ENCODE measurements around the gene TTC24.
"Not testable (repeated sequence)": the region's sequence is repeated elsewhere in the genome, so short reads cannot be mapped to it uniquely, and the experiment has no call there.

Gene TTC24

DNA sequence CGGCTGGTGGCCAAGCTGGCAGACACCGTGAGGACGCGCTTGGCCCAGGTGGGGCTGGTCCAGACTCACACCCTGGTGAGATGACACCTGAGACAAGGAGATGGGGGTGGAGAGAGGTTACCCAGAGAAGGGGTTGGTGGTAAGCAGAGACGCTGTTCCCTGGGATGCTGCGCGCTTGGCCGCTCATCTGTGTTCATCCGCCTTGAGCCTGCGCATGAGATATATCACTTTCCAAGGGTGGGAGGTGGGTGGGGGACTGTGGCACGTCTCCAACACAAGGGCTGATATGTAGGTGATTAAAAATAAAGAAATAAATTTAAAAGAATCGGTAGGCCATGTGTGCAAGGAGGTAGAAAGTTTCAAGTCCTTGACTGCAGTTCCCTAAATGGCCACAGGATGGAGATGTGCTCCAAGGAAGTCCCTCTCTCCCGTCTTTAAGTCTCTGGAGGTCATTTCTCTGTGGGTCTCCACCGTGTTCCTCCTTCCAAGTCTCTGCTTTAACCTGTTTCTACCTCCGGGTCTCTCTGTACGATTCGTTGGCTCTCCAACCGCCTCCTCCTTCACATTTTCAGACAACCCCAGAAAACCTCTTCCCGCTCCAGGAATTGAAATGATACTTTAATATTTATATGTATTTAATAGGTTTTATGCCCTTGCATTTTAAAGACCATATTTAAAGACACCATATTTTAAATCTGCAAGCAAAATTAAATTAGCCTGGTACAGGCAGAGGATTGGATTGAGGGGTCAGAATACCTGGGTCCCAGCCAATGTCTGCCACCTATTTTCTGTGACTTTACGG, 4.5 kb downstream of the TTC24 start:
- peak; percentile 93 for DNase-seq (ENCODE audit: low read depth)
- H3K4me3 ChIP-seq (ENCODE audit: low read depth, low read length), result no peak overlapping the region
- TF ChIP-seq CTCF (IDR thresholded peaks at IDR 0.05; ENCODE audit: insufficient read depth, low read depth, low read length, missing control alignments), result peak; percentile 94

DNA sequence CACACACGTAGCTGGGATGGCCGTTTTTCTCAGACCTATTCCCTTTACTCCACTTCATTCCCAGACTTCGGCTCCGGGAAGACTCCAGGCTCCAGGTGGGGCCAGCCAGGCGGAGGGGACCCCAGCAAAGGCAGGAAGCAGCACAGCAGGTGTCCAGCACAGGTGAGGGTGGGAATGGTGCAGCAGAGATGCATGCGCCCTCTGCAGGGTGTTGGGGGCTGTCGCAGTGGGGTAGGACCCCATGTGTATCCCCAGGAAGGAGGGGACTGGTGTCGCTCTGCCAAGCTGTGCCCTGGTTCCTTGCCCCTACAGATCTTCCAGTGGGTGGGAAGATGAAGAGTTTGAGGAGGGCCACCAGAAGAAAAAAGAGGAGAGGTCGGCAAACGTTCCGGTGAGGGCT, 5.3 kb downstream of the TTC24 start:
- TF ChIP-seq CTCF (IDR thresholded peaks at IDR 0.05; ENCODE audit: insufficient read depth, low read depth, low read length, missing control alignments), result peak; percentile 56
- no peak overlapping the region for H3K4me3 ChIP-seq (ENCODE audit: low read depth, low read length)
- peak; percentile 40 for DNase-seq (ENCODE audit: low read depth)

DNA sequence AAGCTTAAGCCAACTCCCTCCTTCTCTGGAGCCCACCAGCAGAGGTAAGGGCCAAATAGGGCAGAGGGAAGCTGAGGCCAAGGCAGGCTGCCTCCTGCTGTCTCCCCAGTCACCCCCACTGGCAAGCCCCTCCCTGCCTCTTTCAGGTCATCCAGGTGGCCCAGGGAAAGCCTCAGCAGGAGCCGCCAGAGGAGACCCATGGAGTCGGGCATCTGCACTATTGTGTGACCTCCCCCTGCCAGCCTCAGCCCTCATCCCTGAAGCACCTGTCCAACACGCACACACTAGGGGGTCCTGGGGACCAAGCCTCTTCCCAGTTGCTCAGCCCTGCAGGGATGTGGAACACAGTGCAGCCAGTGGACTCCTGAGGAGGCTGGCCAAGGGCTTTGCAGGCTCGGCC, 6.8 kb downstream of the TTC24 start:
- no peak for DNase-seq (ENCODE audit: low read depth)
- H3K4me3 ChIP-seq (ENCODE audit: low read depth, low read length), result no peak overlapping the region
- TF ChIP-seq CTCF (IDR thresholded peaks at IDR 0.05; ENCODE audit: insufficient read depth, low read depth, low read length, missing control alignments), result no peak

GRCh38 chr1:156586892-156587477, 7.5 kb downstream of the TTC24 start:
- DNase-seq (ENCODE audit: low read depth), result no peak
- no peak for TF ChIP-seq CTCF (IDR thresholded peaks at IDR 0.05; ENCODE audit: insufficient read depth, low read depth, low read length, missing control alignments)
- no peak overlapping the region for H3K4me3 ChIP-seq (ENCODE audit: low read depth, low read length)

DNA sequence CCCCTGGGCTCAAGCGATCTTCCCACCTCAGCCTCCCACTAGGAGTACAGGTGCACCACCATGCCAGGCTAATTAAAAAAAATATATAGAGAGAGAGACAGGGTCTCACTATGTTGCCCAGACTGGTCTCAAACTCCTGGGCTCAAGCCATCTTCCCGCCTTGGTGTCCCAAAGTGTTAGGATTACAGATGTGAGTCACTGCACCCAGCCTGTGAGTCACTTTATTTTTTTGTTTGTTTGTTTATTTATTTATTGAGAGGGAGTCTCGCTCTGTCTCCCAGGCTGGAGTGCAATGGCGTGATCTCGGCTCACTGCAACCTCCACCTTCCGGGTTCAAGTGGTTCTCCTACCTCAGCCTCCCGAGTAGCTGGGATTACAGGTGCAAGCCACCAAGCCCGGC, 8.4 kb downstream of the TTC24 start:
- not testable (repeated sequence) for DNase-seq (ENCODE audit: low read depth); H3K4me3 ChIP-seq (ENCODE audit: low read depth, low read length)

DNA sequence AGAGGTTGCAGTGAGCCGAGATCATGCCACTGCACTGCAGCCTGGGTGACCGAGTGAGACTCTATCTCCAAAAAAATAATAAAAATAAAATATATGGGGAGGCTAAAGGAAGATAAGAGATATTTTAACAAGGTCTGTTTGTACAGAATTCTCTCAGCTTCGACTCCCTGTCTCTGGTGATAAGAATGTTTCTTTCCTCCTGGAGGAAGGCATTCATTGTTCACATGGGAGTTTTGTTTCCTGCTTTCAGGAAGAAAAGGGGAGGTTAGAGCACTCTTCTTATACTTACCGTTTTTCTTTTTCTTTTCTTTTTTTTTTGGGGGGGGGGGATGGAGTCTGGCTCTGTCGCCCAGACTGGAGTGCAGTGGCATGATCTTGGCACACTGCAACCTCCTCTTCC, 10.0 kb downstream of the TTC24 start:
- H3K4me3 ChIP-seq (ENCODE audit: low read depth, low read length), result no peak overlapping the region
- TF ChIP-seq CTCF (IDR thresholded peaks at IDR 0.05; ENCODE audit: insufficient read depth, low read depth, low read length, missing control alignments), result no peak
- no peak for DNase-seq (ENCODE audit: low read depth)

GRCh38 chr1:156590326-156591180, 11.0 kb downstream of the TTC24 start:
- TF ChIP-seq CTCF (IDR thresholded peaks at IDR 0.05; ENCODE audit: insufficient read depth, low read depth, low read length, missing control alignments), result no peak
- peak overlapping the region; percentile 74 for H3K4me3 ChIP-seq (ENCODE audit: low read depth, low read length)
- peak; percentile 29 for DNase-seq (ENCODE audit: low read depth)
